IMR-90 (cell line): ENCODE measurements around the gene KCNK4. TPM values are rescaled to one million over a fixed set of nuclear protein-coding genes. Genes with fewer than 3 reads are reported as not detected.
A peak's percentile ranks its signal among the peaks of the same experiment; 100 is the strongest.

Experiments used
- ATAC-seq: fragments of 200-7000 bp; cut with Tn5 transposase; 2 replicates; pipeline ENCODE4 v1.9.1; 2020; ENCODE audit warnings: low read depth, mild to moderate bottlenecking, moderate library complexity
- BruUV-seq: library from RNA; stranded (reverse); fragments of 400-500 nt; replicated peaks from 2 replicates; lab custom pipeline; 2021; lab: Mats Ljungman, UMichigan
- CTCF ChIA-PET: fragments of 300-600 bp; formaldehyde crosslinking; extraction: SDS; loops from one replicate; lab custom pipeline; 2021; ENCODE audit warnings: antibody characterized with exemption; lab: Yijun Ruan, JAX
- POLR2A ChIA-PET: fragments of 300-600 bp; sonication (Branson Sonifier 250); formaldehyde crosslinking; loops from one replicate; lab custom pipeline; 2022; ENCODE audit warnings: antibody characterized with exemption; ENCODE audit not compliant: unreplicated experiment; lab: Charles Lee
- DNase-seq: peaks from one replicate; pipeline ENCODE4 v3.0.0; 2013
- H2AFZ ChIP-seq: replicated peaks from 2 replicates; pipeline ENCODE3; 2013; ENCODE audit warnings: low read length, mild to moderate bottlenecking; ENCODE audit not compliant: poor library complexity
- H2AK5ac ChIP-seq: 2 replicates; pipeline ENCODE4 v1.6.1; 2013; ENCODE audit warnings: low read depth, low read length, inconsistent platforms
- H2AK9ac ChIP-seq: replicated peaks from 2 replicates; pipeline ENCODE3; 2013; ENCODE audit warnings: mild to moderate bottlenecking, low read depth, low read length, moderate library complexity; ENCODE audit not compliant: poor library complexity
- H2BK120ac ChIP-seq: 2 replicates; pipeline ENCODE4 v1.6.1; 2013; ENCODE audit warnings: low read depth, low read length, inconsistent platforms
- H2BK15ac ChIP-seq: 3 replicates; pipeline ENCODE4 v1.6.1; 2013; ENCODE audit warnings: low read depth, low read length, inconsistent platforms
- H2BK20ac ChIP-seq: 2 replicates; pipeline ENCODE4 v1.6.1; 2013; ENCODE audit warnings: low read depth, mild to moderate bottlenecking, inconsistent platforms, low read length, moderate library complexity
- H2BK5ac ChIP-seq: 2 replicates; pipeline ENCODE4 v1.6.1; 2013; ENCODE audit warnings: mild to moderate bottlenecking, low read depth, low read length, inconsistent platforms; ENCODE audit not compliant: poor library complexity, severe bottlenecking
- H3K14ac ChIP-seq: replicated peaks from 2 replicates; pipeline ENCODE4 v1.6.1; 2013; ENCODE audit warnings: low read depth, low read length, inconsistent platforms
- H3K18ac ChIP-seq: 2 replicates; pipeline ENCODE4 v1.6.1; 2013; ENCODE audit warnings: low read depth, low read length, control low read depth
- H3K23ac ChIP-seq: 2 replicates; pipeline ENCODE4 v1.6.1; 2013; ENCODE audit warnings: low read depth, low read length, inconsistent platforms
- H3K27ac ChIP-seq: 2 replicates; pipeline ENCODE4 v1.5.1; 2013; ENCODE audit warnings: mild to moderate bottlenecking, control low read depth, low read length; ENCODE audit not compliant: insufficient read depth
- H3K27me3 ChIP-seq: 2 replicates; pipeline ENCODE4 v1.6.1; 2013; ENCODE audit warnings: low read length; ENCODE audit not compliant: control insufficient read depth, insufficient read depth
- H3K36me3 ChIP-seq: 2 replicates; pipeline ENCODE4 v1.6.1; 2013; ENCODE audit warnings: low read length, mixed read lengths; ENCODE audit not compliant: control insufficient read depth, insufficient read depth
- H3K4ac ChIP-seq: 2 replicates; pipeline ENCODE4 v1.6.1; 2013; ENCODE audit warnings: low read depth, low read length, inconsistent platforms
- H3K4me1 ChIP-seq: 2 replicates; pipeline ENCODE4 v1.6.1; 2013; ENCODE audit warnings: low read length, mixed read lengths; ENCODE audit not compliant: control insufficient read depth, insufficient read depth
- H3K4me2 ChIP-seq: 2 replicates; pipeline ENCODE4 v1.6.1; 2013; ENCODE audit warnings: low read depth, mild to moderate bottlenecking, control low read depth, low read length, moderate library complexity
- H3K4me3 ChIP-seq: 2 replicates; pipeline ENCODE4 v1.5.1; 2013; ENCODE audit warnings: low read depth, mild to moderate bottlenecking, control low read depth, low read length, moderate library complexity; ENCODE audit not compliant: insufficient read depth
- H3K56ac ChIP-seq: 2 replicates; pipeline ENCODE4 v1.6.1; 2013; ENCODE audit warnings: low read length, inconsistent platforms; ENCODE audit not compliant: insufficient read depth; ENCODE audit errors: extremely low read depth
- H3K79me1 ChIP-seq, 2 experiments: 2 replicates each; pipeline ENCODE4 v1.6.1; 2013; ENCODE audit warnings: low read length in 2 of 2, inconsistent platforms in 1 of 2, low read depth in 1 of 2
- H3K9ac ChIP-seq: 2 replicates; pipeline ENCODE4 v1.6.1; 2013; ENCODE audit warnings: low read depth, low read length, control low read depth
- H3K9me1 ChIP-seq: 2 replicates; pipeline ENCODE4 v1.6.1; 2013; ENCODE audit warnings: low read length, inconsistent platforms; ENCODE audit not compliant: insufficient read depth
- H3K9me3 ChIP-seq: 2 replicates; pipeline ENCODE4 v1.6.1; 2013; ENCODE audit warnings: low read length; ENCODE audit not compliant: control insufficient read depth, insufficient read depth
- H4K20me1 ChIP-seq: 2 replicates; pipeline ENCODE4 v1.6.1; 2013; ENCODE audit warnings: low read length, inconsistent platforms; ENCODE audit not compliant: insufficient read depth
- H4K5ac ChIP-seq: 2 replicates; pipeline ENCODE4 v1.6.1; 2013; ENCODE audit warnings: mild to moderate bottlenecking, low read depth, low read length, control low read depth
- H4K8ac ChIP-seq, 2 experiments: 2 replicates each; pipeline ENCODE4 v1.6.1; 2013; ENCODE audit warnings: low read depth in 2 of 2, low read length in 2 of 2, control low read depth in 1 of 2, inconsistent platforms in 1 of 2
- H4K91ac ChIP-seq: 2 replicates; pipeline ENCODE4 v1.6.1; 2013; ENCODE audit warnings: low read depth, low read length, inconsistent platforms; ENCODE audit not compliant: insufficient read depth
- BHLHE40 ChIP-seq: fragments of 150-350 bp; IDR thresholded peaks from 2 replicates; pipeline ENCODE4 v1.6.1; 2016; ENCODE audit warnings: mild to moderate bottlenecking, low read depth, low read length
- CTCF ChIP-seq: conservative IDR thresholded peaks from 2 replicates; pipeline ENCODE4 v1.5.1; 2012; ENCODE audit warnings: mild to moderate bottlenecking, low read depth, low read length, improper control_type of control experiment
- ELK1 ChIP-seq: fragments of 150-350 bp; IDR thresholded peaks from 2 replicates; pipeline ENCODE4 v1.6.1; 2016; ENCODE audit warnings: low read depth, mild to moderate bottlenecking, low read length, moderate library complexity, borderline replicate concordance
- FOS ChIP-seq: fragments of 150-350 bp; IDR thresholded peaks from 2 replicates; pipeline ENCODE4 v1.6.1; 2016; ENCODE audit warnings: low read depth, low read length
- MAFK ChIP-seq: IDR thresholded peaks from 2 replicates; pipeline ENCODE4 v1.6.1; 2012; ENCODE audit warnings: low read depth, low read length, improper control_type of control experiment
- POLR2A ChIP-seq: IDR thresholded peaks from 2 replicates; pipeline ENCODE4 v1.6.1; 2012; ENCODE audit warnings: mild to moderate bottlenecking, low read depth, low read length
- SMC3 ChIP-seq: fragments of 150-350 bp; IDR thresholded peaks from 2 replicates; pipeline ENCODE4 v1.6.1; 2016; ENCODE audit warnings: low read depth, mild to moderate bottlenecking, antibody characterized with exemption, low read length, moderate library complexity
- WGBS, 2 experiments: methylation state at CpG; one replicate each; pipeline versions ENCODE4 v1.1.5 to v1.1.7; 2013; ENCODE audit warnings: missing lambda C conversion rate in 2 of 2; ENCODE audit not compliant: insufficient read length in 1 of 2; ENCODE audit errors: extremely low coverage in 2 of 2; 5-methylcytosine and 5-hydroxymethylcytosine counted together
- dilution Hi-C: fragments of 300-500 bp; cut with HindIII; formaldehyde crosslinking; loops from one replicate; pipeline ENCODE4 v1.14.3; 2018; ENCODE audit warnings: low sequenced_read_pairs; ENCODE audit not compliant: unreplicated experiment
- in situ Hi-C: fragments of 300-500 bp; cut with MboI; formaldehyde crosslinking; loops from 3 replicates; pipeline ENCODE4 v1.14.3; 2019; ENCODE audit warnings: low sequenced_read_pairs, inconsistent platforms, mixed read lengths
- intact Hi-C: fragments of 100-400 bp; cut with micrococcal nuclease; formaldehyde crosslinking; loops from 2 replicates; pipeline ENCODE4 v1.10.0; 2022
- polyA plus RNA-seq, 3 experiments: library from polyadenylated mRNA; depleted of rRNA; stranded (reverse); fragments of >200 nt; gene quantifications; 2 replicates each; pipeline ENCODE4 v1.2.3, GENCODE V29; 2012; ENCODE audit warnings: low replicate concordance in 1 of 3
- total RNA-seq: library from RNA; depleted of rRNA; stranded (reverse); fragments of >200 nt; gene quantifications from 2 replicates; pipeline ENCODE4 v1.2.3, GENCODE V29; 2012
- TF ChIP-seq, protein P1 (sequence below): fragments of 150-350 bp; IDR thresholded peaks from 2 replicates; pipeline ENCODE4 v1.6.1; 2017; ENCODE audit warnings: mild to moderate bottlenecking, antibody characterized with exemption, low read length, low read depth

Gene KCNK4
- total and polyA plus RNA-seq, 2 of the 4 experiments (the other 2 are of a cell fraction): not detected

DNA sequence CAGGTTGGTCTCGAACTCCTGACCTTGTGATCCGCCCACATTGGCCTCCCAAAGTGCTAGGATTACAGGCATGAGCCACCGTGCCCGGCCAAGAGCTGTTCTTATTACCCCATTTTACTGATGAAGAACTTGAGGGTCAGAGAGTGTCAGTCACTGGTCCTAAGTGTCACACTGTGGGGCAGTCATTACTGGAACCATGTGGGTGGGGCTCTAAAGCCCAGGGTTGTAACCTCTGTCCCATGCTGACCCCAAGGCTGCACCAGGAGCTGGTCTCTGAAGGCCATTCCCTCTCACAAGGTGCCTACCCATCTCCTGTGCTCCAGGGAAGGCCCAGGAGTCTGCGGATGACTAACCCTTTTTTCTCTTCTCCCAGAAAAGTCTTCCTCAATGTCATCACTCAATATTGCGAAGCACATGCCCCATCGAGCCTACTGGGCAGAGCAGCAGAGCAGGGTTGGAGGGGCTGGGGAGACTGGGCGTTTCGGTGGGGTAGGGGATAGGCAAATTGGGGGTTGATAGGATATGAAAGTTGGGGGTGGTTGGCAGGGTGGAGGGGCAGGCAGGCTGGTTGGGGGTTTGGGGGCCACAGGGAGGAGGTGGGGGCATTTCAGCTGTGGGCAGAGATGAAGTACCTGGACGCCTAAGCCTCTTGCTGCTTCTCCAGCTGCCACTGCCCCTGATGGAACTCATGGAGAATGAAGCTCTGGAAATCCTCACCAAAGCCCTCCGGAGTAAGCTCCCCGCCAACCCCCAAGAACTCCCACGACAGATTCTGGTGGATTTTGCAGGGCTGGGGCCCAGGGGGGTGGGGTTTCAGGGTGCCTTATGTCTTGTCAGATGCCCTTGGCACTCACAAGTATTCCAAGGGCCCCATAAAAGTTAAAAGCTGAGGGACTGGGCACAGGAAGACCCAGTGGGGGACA is 12.3 kb downstream of the KCNK4 start:
- H4K8ac ChIP-seq: no peak overlapping the region
- no peak overlapping the region for H2AFZ ChIP-seq
- no peak overlapping the region for H4K5ac ChIP-seq
- H3K27me3 ChIP-seq: peaks cover 25% of the 10 kb centered on the region
- CTCF ChIA-PET: interaction anchor here (1.0 to 1.8 kb wide), 4 partner anchors 28 to 99 kb away, joined by 3 to 13 read pairs (median 6); partner anchors contain the start of gene PLCB3
- no peak overlapping the region for H3K23ac ChIP-seq
- peaks cover 14 to 20% of the 10 kb centered on the region in 2 experiments; a peak in 3 of 4 replicates for H3K79me1 ChIP-seq
- in situ Hi-C loops: loop anchor here (5.0 kb wide), 1 partner anchor 101 kb away; no protein-coding TSS in a partner anchor
- no peak overlapping the region for H3K4me3 ChIP-seq
- no peak for TF ChIP-seq ELK1
- TF ChIP-seq BHLHE40: no peak
- TF ChIP-seq MAFK: no peak
- no peak for TF ChIP-seq SMC3
- TF ChIP-seq, protein P1, sequence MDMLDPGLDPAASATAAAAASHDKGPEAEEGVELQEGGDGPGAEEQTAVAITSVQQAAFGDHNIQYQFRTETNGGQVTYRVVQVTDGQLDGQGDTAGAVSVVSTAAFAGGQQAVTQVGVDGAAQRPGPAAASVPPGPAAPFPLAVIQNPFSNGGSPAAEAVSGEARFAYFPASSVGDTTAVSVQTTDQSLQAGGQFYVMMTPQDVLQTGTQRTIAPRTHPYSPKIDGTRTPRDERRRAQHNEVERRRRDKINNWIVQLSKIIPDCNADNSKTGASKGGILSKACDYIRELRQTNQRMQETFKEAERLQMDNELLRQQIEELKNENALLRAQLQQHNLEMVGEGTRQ: no peak
- no peak for TF ChIP-seq POLR2A
- TF ChIP-seq CTCF: no peak
- TF ChIP-seq FOS: no peak
- no peak overlapping the region for H3K14ac ChIP-seq
- no peak overlapping the region for H3K4me2 ChIP-seq
- H4K20me1 ChIP-seq: peaks cover 11% of the 10 kb centered on the region
- no peak overlapping the region for H4K91ac ChIP-seq
- peaks cover 12% of the 10 kb centered on the region for H3K4me1 ChIP-seq
- no peak overlapping the region for H3K4ac ChIP-seq
- no peaks in the 10 kb centered on the region for H3K36me3 ChIP-seq
- WGBS, 2 experiments: 77% methylated on average over 3 of the region's 13 CpGs; no CpG with 5 or more reads in 1 of the 2 experiments
- H3K9ac ChIP-seq: no peak overlapping the region
- H3K9me3 ChIP-seq: no peaks in the 10 kb centered on the region
- no peak overlapping the region for H3K27ac ChIP-seq
- H3K9me1 ChIP-seq: no peaks in the 10 kb centered on the region
- no peak for DNase-seq
- no TSS peak for BruUV-seq
- no peak overlapping the region for H2AK9ac ChIP-seq
- no peak for ATAC-seq
- H2BK15ac ChIP-seq: no peak overlapping the region
- 0 out of 2 replicates have a peak overlapping the region, but pooled peaks have one; percentile 24 for H2AK5ac ChIP-seq
- POLR2A ChIA-PET: no interaction called here
- intact Hi-C loops: loop anchor here (1.0 to 10.0 kb wide), 3 partner anchors 28 to 299 kb away; partner anchors contain the start of gene DNAJC4
- dilution Hi-C loops: no loop called here
- no peak overlapping the region for H3K56ac ChIP-seq
- H2BK120ac ChIP-seq: no peak overlapping the region
- no peak overlapping the region for H3K18ac ChIP-seq
- no peak overlapping the region for H2BK20ac ChIP-seq
- H2BK5ac ChIP-seq: no peak overlapping the region
